Frontal cortex (tissue), 4 donors: ENCODE data around the gene B4GALNT4. TPM values are rescaled to one million over a fixed set of nuclear protein-coding genes. Genes with fewer than 3 reads are reported as not detected.
A peak's percentile ranks its signal among the peaks of the same experiment; 100 is the strongest.
"Not testable (repeated sequence)": the region's sequence is repeated elsewhere in the genome, so short reads cannot be mapped to it uniquely, and the experiment has no call there.

ENCODE experiments used
- DNase-seq, 2 donors: peaks; one replicate each; pipeline ENCODE4 v3.0.0; 2012; ENCODE audit warnings: low spot score in 2 of 2
- FAIRE-seq: peaks from 2 replicates; lab custom pipeline; 2012; peaks lifted over from hg19 to GRCh38; lab: Jason Lieb, UNC
- total RNA-seq: library from RNA; depleted of rRNA; stranded (reverse); fragments of >200 nt; gene quantifications from one replicate; pipeline ENCODE4 v1.2.3, GENCODE V29; 2014
- donor health status: control.
- donor health status: control.
- donor health status: control.

The B4GALNT4 gene
- total RNA-seq, 1 donor from 2014 or later = 88.9 TPM

GRCh38 chr11:356610-357009, 12.7 kb upstream of the B4GALNT4 start:
- FAIRE-seq (no peak), DNase-seq (no peak)

- FAIRE-seq (no peak), DNase-seq (no peak)
These were observed 11.7 kb upstream of the B4GALNT4 start for GRCh38 chr11:357582-357981.

DNA sequence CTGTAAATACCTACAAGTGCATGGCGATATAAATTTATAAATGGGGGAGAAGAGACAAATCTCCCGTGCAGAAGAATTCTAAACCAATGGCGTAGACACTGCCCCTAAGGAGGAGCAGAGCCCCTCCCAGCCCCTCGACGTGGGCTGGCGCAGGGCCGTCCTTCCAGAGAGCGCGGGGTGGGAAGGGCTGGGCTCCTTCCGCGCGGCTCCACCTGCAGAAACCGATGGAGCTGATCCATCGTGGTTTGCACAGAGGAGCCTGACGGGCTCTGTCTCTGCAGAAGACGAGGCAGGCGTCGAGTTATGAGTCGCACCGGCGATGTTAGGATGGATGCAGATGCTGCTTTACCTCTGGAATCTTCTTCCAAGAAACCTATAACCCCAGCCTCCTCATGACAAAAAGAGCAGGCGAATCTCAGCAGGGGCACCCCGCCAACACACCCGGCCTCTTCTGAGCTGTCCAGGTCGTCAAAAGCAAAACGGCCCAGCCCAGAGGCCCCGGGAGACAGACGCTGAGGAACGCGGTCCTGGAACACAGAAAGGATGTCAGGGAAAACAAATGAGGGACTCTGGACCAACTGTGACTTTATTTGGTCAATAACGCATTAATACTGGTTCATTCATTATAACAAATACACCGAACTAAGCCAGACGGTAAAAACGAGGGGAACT, 11.0 kb upstream of the B4GALNT4 start:
- DNase-seq = no peak
- no peak for FAIRE-seq

GRCh38 chr11:359181-359714, 10.1 kb upstream of the B4GALNT4 start:
- FAIRE-seq = no peak
- DNase-seq = no peak

GRCh38 chr11:360326-361280, 8.7 kb upstream of the B4GALNT4 start:
- no peak for FAIRE-seq
- no peak for DNase-seq

- no peak for FAIRE-seq
- no peak for DNase-seq
These were observed 6.5 kb upstream of the B4GALNT4 start for GRCh38 chr11:362642-363442.

- not testable (repeated sequence) for FAIRE-seq, DNase-seq
These were observed 5.9 kb upstream of the B4GALNT4 start for GRCh38 chr11:363443-363805.

DNA sequence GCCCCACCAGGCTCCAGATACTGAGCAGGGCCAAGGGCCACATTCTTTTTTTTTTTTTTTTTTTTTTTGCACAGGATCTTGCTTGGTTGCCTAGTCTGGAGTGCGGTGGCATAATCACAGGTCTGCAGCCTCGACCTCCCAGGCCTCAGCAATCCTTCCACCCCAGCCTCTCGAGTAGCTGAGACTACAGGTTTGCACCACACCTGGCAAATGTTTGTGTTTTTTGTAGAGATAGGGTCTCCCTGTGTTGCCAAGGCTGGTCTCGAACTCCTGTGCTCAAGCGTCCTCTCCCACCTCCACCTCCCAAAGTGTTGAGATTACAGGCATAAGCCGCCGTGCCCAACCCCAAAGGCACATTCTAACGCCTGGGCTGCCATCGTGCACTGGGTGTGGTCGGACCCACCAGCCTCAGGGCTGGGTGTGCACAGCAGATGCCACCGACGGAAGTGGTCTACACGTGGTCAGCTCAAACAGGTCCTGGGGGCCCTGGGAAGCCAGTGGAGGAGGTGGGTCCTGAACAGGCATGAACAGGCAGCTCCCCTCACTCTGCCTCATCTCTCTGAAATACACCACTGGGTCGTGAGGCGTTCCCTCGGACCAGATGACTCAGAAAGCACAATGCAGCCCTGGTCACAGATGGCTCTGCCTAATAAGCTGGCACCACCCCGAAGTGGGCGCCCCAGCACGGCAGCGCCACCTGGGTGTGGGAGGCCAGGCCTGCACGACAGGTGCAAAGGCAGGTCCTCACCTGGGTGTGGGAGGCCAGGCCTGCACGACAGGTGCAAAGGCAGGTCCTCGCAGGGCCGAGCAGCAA, 5.1 kb upstream of the B4GALNT4 start:
- no peak for FAIRE-seq
- peak in 1 of 2 donors; percentile 31 for DNase-seq

GRCh38 chr11:364991-365725, 4.1 kb upstream of the B4GALNT4 start:
- FAIRE-seq (no peak), DNase-seq (no peak)

GRCh38 chr11:365831-366230, 3.5 kb upstream of the B4GALNT4 start:
- DNase-seq (no peak), FAIRE-seq (no peak)

- FAIRE-seq (no peak), DNase-seq (no peak)
These were observed 1.3 kb upstream of the B4GALNT4 start for GRCh38 chr11:367956-368413.

DNA sequence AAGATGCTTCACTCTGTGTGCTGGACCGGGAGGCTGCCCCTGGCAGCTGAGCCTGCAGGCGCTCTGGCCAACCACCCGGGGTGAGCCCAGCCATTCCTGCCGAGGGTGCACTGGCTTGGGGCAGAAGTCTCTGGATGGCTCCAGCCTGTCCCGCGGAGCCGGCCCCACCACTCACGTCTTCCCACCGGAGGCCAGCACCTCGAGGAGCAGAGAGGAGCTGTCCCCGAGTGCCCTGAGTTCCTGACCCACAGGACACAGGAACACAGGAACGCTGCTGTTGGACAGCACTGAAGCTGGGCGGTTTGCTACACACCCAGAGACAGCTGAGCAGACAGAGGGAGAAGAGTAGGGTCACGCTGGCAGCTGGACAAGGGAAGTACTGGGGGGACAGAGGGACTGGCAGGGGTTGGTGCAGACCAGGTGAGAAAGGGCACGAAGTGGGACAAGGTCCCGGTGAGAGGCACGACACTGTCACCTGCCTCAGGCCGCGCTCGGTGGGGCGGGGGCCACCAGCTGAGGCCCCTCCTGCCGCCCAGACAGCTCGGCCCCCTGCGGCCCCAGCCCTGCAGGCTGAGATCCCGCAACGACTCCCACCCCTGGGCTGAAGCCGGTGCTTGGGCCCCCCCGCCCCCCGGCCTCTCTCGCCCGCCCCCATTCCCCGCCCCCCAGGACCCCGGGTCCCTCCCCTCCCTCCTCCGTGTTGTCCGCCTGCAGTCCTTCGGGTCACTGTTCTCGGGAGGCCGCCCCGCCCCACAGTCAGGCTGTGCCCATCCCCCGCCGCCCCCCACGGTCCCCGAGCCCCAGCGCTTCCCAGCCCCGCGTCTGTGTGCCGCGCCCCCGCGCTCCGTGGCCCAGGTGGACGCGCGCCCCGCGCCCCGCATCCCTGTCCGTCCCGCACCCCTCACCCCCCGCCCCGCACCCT, 624 bp upstream of the B4GALNT4 start:
- FAIRE-seq = no peak
- peak in 1 of 2 donors; percentile 43 for DNase-seq

DNA sequence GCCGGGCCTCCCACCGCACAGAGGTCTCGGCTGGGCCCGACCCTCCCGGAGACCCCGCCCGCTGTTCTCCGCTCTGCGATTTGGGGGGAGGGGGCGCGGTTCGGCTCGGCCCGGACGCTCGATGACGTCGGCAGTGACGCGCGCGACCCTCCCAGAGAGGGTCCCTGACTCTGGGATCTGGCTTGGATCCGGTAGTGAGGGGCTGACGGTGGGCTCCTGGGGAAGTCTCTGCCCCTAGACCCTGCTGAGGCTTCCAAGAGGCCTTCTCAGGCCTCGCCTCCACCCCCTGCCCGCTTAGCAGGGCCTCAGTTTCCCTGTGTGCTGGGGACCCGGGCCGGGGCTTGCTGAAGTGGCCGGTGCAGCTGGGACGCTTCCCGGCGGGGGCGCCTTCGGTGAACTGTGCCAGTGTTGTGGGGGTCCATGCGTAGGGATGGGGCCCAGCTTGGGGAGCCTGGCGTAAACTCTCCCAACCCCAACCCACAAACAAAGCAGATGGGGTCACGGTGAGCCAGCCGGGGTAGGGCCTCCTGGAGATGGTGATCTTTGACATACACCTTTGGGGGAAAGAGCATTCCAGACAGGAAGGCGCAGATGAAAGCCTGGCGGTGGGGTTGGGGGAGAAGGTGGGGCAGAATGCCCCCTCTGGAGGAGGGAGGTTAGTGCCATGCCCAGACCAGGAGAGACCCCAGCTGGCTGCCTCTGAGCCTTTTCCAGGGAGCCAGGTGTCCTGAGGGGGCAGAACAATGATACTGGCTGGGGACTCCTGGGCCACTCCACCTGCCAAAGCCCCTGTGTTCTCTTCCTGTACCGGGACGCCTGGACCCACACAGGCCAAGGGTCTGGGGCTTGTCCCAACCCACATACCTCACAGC, 1.0 kb downstream of the B4GALNT4 start:
- FAIRE-seq = no peak

DNA sequence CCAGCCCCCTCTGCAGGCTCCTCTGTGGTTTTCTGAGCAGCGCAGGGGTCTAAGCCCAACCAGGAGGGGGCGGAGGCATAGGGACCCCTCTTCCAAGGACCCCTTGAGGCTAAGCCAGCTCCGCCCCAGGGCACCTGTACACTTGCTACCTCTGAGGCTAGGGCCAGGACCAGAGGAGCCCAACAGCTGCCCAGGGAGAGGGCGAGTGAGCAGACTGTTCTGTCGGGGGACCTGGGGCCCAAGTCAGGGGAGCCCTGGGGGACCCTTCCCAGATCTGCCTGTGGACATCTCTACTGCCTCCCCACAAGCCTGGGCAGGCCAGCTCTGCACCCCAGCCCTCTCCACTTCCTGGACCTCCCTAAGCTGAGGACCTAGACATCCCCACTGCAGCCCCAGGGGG, 1.8 kb downstream of the B4GALNT4 start:
- FAIRE-seq = no peak
- no peak for DNase-seq

More for the DNA sequence above, 1.0 kb downstream of the B4GALNT4 start:
- DNase-seq = peak in 1 of 2 donors; percentile 23

- FAIRE-seq (no peak), DNase-seq (no peak)
These were observed 2.7 kb downstream of the B4GALNT4 start for GRCh38 chr11:371716-372590.
